OCI-M2 (cell line): ENCODE measurements around the gene MYO1G.

ENCODE experiments used
- DNase-seq: peaks from one replicate; lab custom pipeline; 2025; ENCODE audit not compliant: unreplicated experiment; lab: John Stamatoyannopoulos, UW

The MYO1G gene

GRCh38 chr7:44981035-44981706, 2.4 kb upstream of the MYO1G start:
- no peak for DNase-seq

GRCh38 chr7:44980393-44981034, 1.7 kb upstream of the MYO1G start:
- no peak for DNase-seq

GRCh38 chr7:44979481-44980392, 922 bp upstream of the MYO1G start:
- DNase-seq = no peak

- DNase-seq = no peak
Observed at GRCh38 chr7:44977959-44978335, 868 bp downstream of the MYO1G start.

GRCh38 chr7:44977304-44977958, 1.4 kb downstream of the MYO1G start:
- no peak for DNase-seq

- no peak for DNase-seq
Observed at GRCh38 chr7:44976746-44977196, 2.0 kb downstream of the MYO1G start.

GRCh38 chr7:44976040-44976745, 2.6 kb downstream of the MYO1G start:
- no peak for DNase-seq

GRCh38 chr7:44975331-44976039, 3.3 kb downstream of the MYO1G start:
- DNase-seq = no peak

- DNase-seq = no peak
Observed at GRCh38 chr7:44974549-44974948, 4.3 kb downstream of the MYO1G start.

- DNase-seq = no peak
Observed at GRCh38 chr7:44973610-44974401, 5.0 kb downstream of the MYO1G start.

- no peak for DNase-seq
Observed at GRCh38 chr7:44972562-44972961, 6.3 kb downstream of the MYO1G start.

GRCh38 chr7:44971902-44972441, 6.8 kb downstream of the MYO1G start:
- no peak for DNase-seq

GRCh38 chr7:44971188-44971901, 7.5 kb downstream of the MYO1G start:
- DNase-seq = no peak

- no peak for DNase-seq
Observed at GRCh38 chr7:44970523-44971051, 8.2 kb downstream of the MYO1G start.

- no peak for DNase-seq
Observed at GRCh38 chr7:44969701-44970522, 8.9 kb downstream of the MYO1G start.

GRCh38 chr7:44969049-44969700, 9.6 kb downstream of the MYO1G start:
- DNase-seq = no peak
